Ramos (cell line): ENCODE data around the gene SLC19A2.

Experiments
- in situ Hi-C: fragments of 300-500 bp; cut with MboI; formaldehyde crosslinking; loops from one replicate; pipeline ENCODE4 v1.14.3; 2022; ENCODE audit warnings: low sequenced_read_pairs; ENCODE audit not compliant: unreplicated experiment

SLC19A2 gene

DNA sequence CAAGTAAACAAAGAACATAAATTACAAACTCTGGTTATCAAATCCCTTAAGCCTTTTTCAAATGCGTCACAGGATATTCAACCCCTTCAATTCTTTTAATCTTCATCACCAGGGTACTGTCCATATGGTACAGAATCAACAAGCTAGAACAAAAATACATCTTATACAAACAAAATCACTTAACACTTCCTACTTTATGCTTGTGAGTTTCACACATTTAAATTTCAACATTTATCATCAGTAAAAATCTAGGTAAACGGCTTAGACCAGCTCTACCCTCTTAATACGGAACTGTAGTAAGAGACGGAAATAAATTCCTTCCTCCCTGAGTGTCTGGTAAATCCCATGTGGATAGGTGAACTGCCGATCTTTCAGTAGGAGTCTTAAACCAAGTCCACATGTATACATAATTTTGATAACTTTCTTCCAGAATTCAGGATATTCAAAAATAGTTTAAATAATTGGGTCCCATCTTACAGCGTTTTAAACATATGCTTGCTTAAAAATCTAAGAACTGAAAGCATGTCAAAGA is 59.5 kb downstream of the SLC19A2 start:
- in situ Hi-C loops: no loop called here

- in situ Hi-C loops: no loop called here
Measured at GRCh38 chr1:169421309-169421708, 64.4 kb downstream of the SLC19A2 start.

GRCh38 chr1:169414952-169415351 is 70.8 kb downstream of the SLC19A2 start:
- in situ Hi-C loops: no loop called here
